Activated CD8-positive, alpha-beta T cell treated with anti-CD3 and anti-CD28 coated beads, Interleukin-2, amount 10 ng/mL, durations not matched to agents 7 days and 5 days (primary cell): ENCODE data around the gene BBS4. TPM values are rescaled to one million over a fixed set of nuclear protein-coding genes. Genes with fewer than 3 reads are reported as not detected.
A peak's percentile ranks its signal among the peaks of the same experiment; 100 is the strongest.
"Not testable (repeated sequence)": the region's sequence is repeated elsewhere in the genome, so short reads cannot be mapped to it uniquely, and the experiment has no call there.

Source experiments
- ATAC-seq: fragments of 150-1000 bp; cut with Tn5 transposase; one replicate; pipeline ENCODE4 v1.10.0; 2021; ENCODE audit warnings: moderate library complexity
- CTCF ChIA-PET: fragments of 350-600 bp; sonication (Branson Sonifier 250); formaldehyde crosslinking; loops from one replicate; lab custom pipeline; 2021; ENCODE audit warnings: antibody characterized with exemption; lab: Charles Lee
- POLR2A ChIA-PET: fragments of 350-600 bp; sonication (Branson Sonifier 250); formaldehyde crosslinking; loops from one replicate; lab custom pipeline; 2021; ENCODE audit warnings: antibody characterized with exemption; lab: Charles Lee
- DNase-seq: peaks from one replicate; pipeline ENCODE4 v3.0.0-alpha.2; 2020
- H3K27ac Mint-ChIP-seq: one replicate; pipeline ENCODE4 v1.8.0; 2021; ENCODE audit warnings: mild to moderate bottlenecking, mixed read lengths
- H3K27me3 Mint-ChIP-seq: one replicate; pipeline ENCODE4 v1.8.0; 2021; ENCODE audit warnings: low read depth, mixed read lengths
- H3K36me3 Mint-ChIP-seq: one replicate; pipeline ENCODE4 v1.8.0; 2021; ENCODE audit warnings: low read depth, mixed read lengths
- H3K4me1 Mint-ChIP-seq: one replicate; pipeline ENCODE4 v1.8.0; 2021; ENCODE audit warnings: low read depth, mixed read lengths
- H3K4me3 Mint-ChIP-seq: one replicate; pipeline ENCODE4 v1.8.0; 2021; ENCODE audit warnings: mild to moderate bottlenecking, mixed read lengths
- H3K9me3 Mint-ChIP-seq: one replicate; pipeline ENCODE4 v1.8.0; 2022; ENCODE audit warnings: mixed read lengths; ENCODE audit not compliant: insufficient read depth
- total RNA-seq, 2 experiments: library from RNA; stranded (reverse); gene quantifications; one replicate each; pipeline ENCODE4 v1.2.3, GENCODE V29; 2021

Gene BBS4
- total RNA-seq, 2 experiments from 2014 or later, result 9.2 to 11.6 TPM

DNA sequence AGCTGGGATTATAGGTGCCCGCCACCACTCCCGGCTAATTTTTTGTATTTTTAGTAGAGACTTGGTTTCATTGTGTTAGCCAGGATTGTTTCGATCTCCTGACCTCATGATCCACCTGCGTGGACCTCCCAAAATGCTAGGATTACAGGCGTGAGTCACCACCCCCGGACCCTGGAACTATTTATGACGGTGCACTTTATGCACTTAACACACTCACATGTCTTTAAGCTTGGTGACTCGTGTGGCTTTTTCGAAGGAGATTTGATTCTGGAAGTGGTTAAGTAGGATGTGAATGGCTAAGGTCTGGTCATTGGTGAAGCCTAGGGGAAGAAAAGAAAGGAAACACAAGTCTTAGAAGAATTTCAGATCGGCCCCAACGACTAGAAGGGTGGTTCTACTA is 20.3 kb downstream of the BBS4 start:
- ChIA-PET POLR2A (no interaction called here), CTCF (interaction anchor here (1.4 to 3.2 kb wide), 2 partner anchors 16 to 106 kb away, joined by 3 to 13 read pairs; no protein-coding TSS in a partner anchor)
- H3K4me3 Mint-ChIP-seq, result no peak overlapping the region
- no peak overlapping the region for H3K27ac Mint-ChIP-seq
- no peaks in the 10 kb centered on the region for H3K9me3 Mint-ChIP-seq
- ATAC-seq, result no peak
- H3K27me3 Mint-ChIP-seq, result no peaks in the 10 kb centered on the region
- no peaks in the 10 kb centered on the region for H3K36me3 Mint-ChIP-seq
- no peaks in the 10 kb centered on the region for H3K4me1 Mint-ChIP-seq
- DNase-seq, result no peak

- POLR2A ChIA-PET, H3K4me1 Mint-ChIP-seq, H3K27ac Mint-ChIP-seq, H3K27me3 Mint-ChIP-seq, H3K9me3 Mint-ChIP-seq, DNase-seq, H3K36me3 Mint-ChIP-seq, H3K4me3 Mint-ChIP-seq, ATAC-seq: not testable (repeated sequence)
- CTCF ChIA-PET, result interaction anchor here (1.2 kb wide), 1 partner anchor 13 kb away, joined by 4 read pairs; no protein-coding TSS in a partner anchor
These were observed 22.7 kb downstream of the BBS4 start for GRCh38 chr15:72708551-72709303.

DNA sequence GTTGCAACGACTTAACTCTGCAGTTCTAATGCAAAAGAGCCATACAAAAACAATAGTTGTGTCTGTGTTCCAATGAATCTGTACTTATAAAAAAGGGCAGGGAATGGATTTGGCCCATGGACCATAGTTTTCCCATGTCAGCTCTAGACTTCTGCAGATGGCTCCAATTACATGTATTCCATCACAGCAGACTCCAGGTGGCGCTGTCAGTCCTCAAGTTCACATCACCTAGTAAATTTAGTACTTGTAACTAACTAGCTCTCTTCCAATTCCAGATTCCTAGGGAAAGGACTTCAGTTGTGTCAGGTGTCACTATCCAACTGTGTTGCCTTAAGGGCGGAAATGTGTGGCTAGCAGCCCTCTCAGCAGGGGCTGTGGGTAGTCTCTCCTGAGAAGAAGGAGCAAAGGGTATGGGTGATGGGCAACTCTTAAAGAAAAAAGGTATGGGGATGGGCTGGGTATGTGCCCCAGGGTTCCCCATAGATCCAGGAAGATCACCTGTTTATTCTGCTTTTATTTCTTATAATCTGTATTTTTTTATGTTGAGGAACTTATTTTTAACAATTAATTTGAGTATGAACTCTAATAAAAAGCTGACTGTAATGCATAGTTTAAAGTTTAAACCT is 36.2 kb downstream of the BBS4 start:
- ATAC-seq, result peak; percentile 36
- Mint-ChIP-seq H3K36me3 (peaks cover 4% of the 10 kb centered on the region), H3K27ac (no peak overlapping the region), H3K4me1 (peaks cover 2% of the 10 kb centered on the region), H3K9me3 (no peaks in the 10 kb centered on the region), H3K4me3 (no peak overlapping the region), H3K27me3 (no peaks in the 10 kb centered on the region)
- CTCF ChIA-PET, result interaction anchor here (0.7 to 3.8 kb wide), 53 partner anchors 9 to 556 kb away, joined by 3 to 29 read pairs (median 6); partner anchors contain the start of genes BBS4 and HIGD2B
- DNase-seq, result peak; percentile 79
- POLR2A ChIA-PET, result interaction anchor here (0.6 kb wide), 1 partner anchor 358 kb away, joined by 3 read pairs; no protein-coding TSS in a partner anchor

DNA sequence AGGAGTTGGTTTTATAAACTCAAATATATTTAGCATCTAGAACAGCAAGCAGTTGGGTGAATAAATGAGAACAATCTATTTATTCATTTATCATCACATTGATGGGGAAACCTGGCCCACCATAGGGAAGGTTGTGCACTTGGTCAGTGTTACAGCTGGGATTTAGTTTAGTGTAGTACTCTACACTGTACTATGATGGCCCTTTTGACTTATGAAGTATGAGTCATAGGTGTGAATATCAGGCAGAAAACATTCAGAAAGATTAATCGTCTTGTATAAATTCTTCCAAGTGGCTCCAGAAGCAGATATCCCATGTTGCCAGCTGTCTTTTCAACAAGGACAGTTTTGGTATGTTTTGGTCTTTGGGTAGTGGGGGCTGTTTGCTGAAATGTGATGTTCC is 38.0 kb downstream of the BBS4 start:
- Mint-ChIP-seq H3K4me3 (no peak overlapping the region), H3K36me3 (no peaks in the 10 kb centered on the region), H3K27me3 (no peaks in the 10 kb centered on the region), H3K9me3 (no peaks in the 10 kb centered on the region), H3K27ac (no peak overlapping the region), H3K4me1 (peaks cover 2% of the 10 kb centered on the region)
- CTCF ChIA-PET, result interaction anchor here (1.0 to 3.8 kb wide), 8 partner anchors 9 to 517 kb away, joined by 3 to 29 read pairs (median 8); no protein-coding TSS in a partner anchor
- POLR2A ChIA-PET, result no interaction called here
- ATAC-seq, result no peak
- no peak for DNase-seq

DNA sequence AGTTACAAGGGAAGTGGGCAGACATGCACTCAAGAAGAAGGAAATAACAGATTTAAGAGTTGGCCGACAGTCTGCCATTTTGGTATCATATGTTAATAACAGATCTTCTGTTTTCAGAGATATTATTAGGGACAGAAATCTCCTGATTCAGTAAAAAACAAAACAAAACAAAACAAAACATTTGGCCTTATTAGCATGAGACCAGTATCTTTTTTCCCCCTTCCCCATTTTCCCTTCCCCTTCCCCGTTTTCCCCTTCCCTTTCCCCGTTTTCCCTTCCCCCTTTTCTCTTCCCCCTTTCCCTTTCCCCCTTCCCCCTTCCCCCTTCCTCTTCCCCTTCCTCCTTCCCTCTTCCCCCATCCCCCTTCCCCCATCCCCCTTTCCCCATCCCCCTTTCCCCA is 39.4 kb downstream of the BBS4 start:
- H3K36me3 Mint-ChIP-seq, result no peaks in the 10 kb centered on the region
- no peak overlapping the region for H3K4me3 Mint-ChIP-seq
- ChIA-PET CTCF (no interaction called here), POLR2A (no interaction called here)
- H3K27me3 Mint-ChIP-seq, result no peaks in the 10 kb centered on the region
- no peak overlapping the region for H3K27ac Mint-ChIP-seq
- no peak for ATAC-seq
- H3K4me1 Mint-ChIP-seq, result peaks cover 2% of the 10 kb centered on the region
- H3K9me3 Mint-ChIP-seq, result no peaks in the 10 kb centered on the region
- DNase-seq, result no peak

GRCh38 chr15:72725851-72726250 is 39.8 kb downstream of the BBS4 start:
- H3K27me3 Mint-ChIP-seq, POLR2A ChIA-PET, H3K4me1 Mint-ChIP-seq, H3K4me3 Mint-ChIP-seq, DNase-seq, H3K36me3 Mint-ChIP-seq, H3K9me3 Mint-ChIP-seq, H3K27ac Mint-ChIP-seq, ATAC-seq: not testable (repeated sequence)
- CTCF ChIA-PET, result interaction anchor here (1.1 kb wide), 1 partner anchor 57 kb away, joined by 4 read pairs; no protein-coding TSS in a partner anchor

GRCh38 chr15:72727154-72727553 is 41.1 kb downstream of the BBS4 start:
- H3K27me3 Mint-ChIP-seq, result no peaks in the 10 kb centered on the region
- H3K4me1 Mint-ChIP-seq, result peaks cover 2% of the 10 kb centered on the region
- ChIA-PET CTCF (interaction anchor here (1.1 to 1.6 kb wide), 2 partner anchors 43 to 56 kb away, joined by 3 to 4 read pairs; no protein-coding TSS in a partner anchor), POLR2A (no interaction called here)
- no peaks in the 10 kb centered on the region for H3K9me3 Mint-ChIP-seq
- peaks cover 9% of the 10 kb centered on the region for H3K36me3 Mint-ChIP-seq
- H3K27ac Mint-ChIP-seq, result no peak overlapping the region
- ATAC-seq (no peak), DNase-seq (no peak)
- H3K4me3 Mint-ChIP-seq, result no peak overlapping the region

- H3K27ac Mint-ChIP-seq, H3K36me3 Mint-ChIP-seq, H3K27me3 Mint-ChIP-seq, H3K4me1 Mint-ChIP-seq, ATAC-seq, DNase-seq, H3K9me3 Mint-ChIP-seq, H3K4me3 Mint-ChIP-seq, POLR2A ChIA-PET: not testable (repeated sequence)
- CTCF ChIA-PET, result interaction anchor here (1.0 to 2.0 kb wide), 4 partner anchors 9 to 322 kb away, joined by 3 to 7 read pairs (median 3); no protein-coding TSS in a partner anchor
These were observed 42.2 kb downstream of the BBS4 start for GRCh38 chr15:72728249-72728648.

DNA sequence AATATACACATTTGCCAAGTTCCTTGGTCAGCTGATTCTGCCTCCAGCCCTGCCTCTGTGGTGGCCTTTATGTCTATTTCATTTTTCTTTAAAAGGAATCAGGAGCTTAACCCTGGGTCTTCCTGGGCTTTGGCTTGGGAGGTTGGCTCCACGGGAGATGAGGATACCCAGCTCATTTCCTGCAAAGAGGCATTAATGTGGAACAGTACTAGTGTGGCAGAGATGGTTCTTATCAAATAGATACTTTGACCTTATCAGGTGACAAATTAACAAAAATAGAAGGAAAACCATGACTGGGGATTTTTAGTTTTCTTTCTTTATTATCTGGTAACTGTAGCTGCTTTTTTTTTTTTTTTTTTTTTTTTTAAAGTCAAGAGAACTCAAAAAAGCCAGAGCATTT is 42.8 kb downstream of the BBS4 start:
- Mint-ChIP-seq H3K27ac (no peak overlapping the region), H3K9me3 (no peaks in the 10 kb centered on the region), H3K4me3 (no peak overlapping the region), H3K4me1 (peaks cover 2% of the 10 kb centered on the region), H3K36me3 (peaks cover 10% of the 10 kb centered on the region), H3K27me3 (no peaks in the 10 kb centered on the region)
- ATAC-seq, result no peak
- ChIA-PET CTCF (interaction anchor here (1.4 to 2.0 kb wide), 2 partner anchors 10 to 22 kb away, joined by 3 to 7 read pairs; no protein-coding TSS in a partner anchor), POLR2A (no interaction called here)
- no peak for DNase-seq

- ATAC-seq, result no peak
- DNase-seq, result no peak
- no peak overlapping the region for H3K27ac Mint-ChIP-seq
- H3K36me3 Mint-ChIP-seq, result peaks cover 26% of the 10 kb centered on the region
- CTCF ChIA-PET, result interaction anchor here (0.7 to 2.5 kb wide), 4 partner anchors 8 to 61 kb away, joined by 3 to 16 read pairs (median 3); no protein-coding TSS in a partner anchor
- POLR2A ChIA-PET, result interaction anchor here (0.6 kb wide), 1 partner anchor 17 kb away, joined by 3 read pairs; no protein-coding TSS in a partner anchor
- no peaks in the 10 kb centered on the region for H3K9me3 Mint-ChIP-seq
- peaks cover 4% of the 10 kb centered on the region for H3K4me1 Mint-ChIP-seq
- H3K27me3 Mint-ChIP-seq, result no peaks in the 10 kb centered on the region
- H3K4me3 Mint-ChIP-seq, result no peak overlapping the region
These were observed 46.1 kb downstream of the BBS4 start for GRCh38 chr15:72732086-72732485.

GRCh38 chr15:72732516-72732915 is 46.5 kb downstream of the BBS4 start:
- Mint-ChIP-seq H3K27ac (no peak overlapping the region), H3K4me3 (no peak overlapping the region), H3K27me3 (no peaks in the 10 kb centered on the region), H3K4me1 (peaks cover 4% of the 10 kb centered on the region), H3K9me3 (no peaks in the 10 kb centered on the region), H3K36me3 (peaks cover 30% of the 10 kb centered on the region)
- DNase-seq (no peak), ATAC-seq (no peak)
- POLR2A ChIA-PET, result interaction anchor here (0.6 kb wide), 1 partner anchor 17 kb away, joined by 3 read pairs; no protein-coding TSS in a partner anchor
- CTCF ChIA-PET, result interaction anchor here (0.7 to 2.5 kb wide), 3 partner anchors 8 to 11 kb away, joined by 3 to 16 read pairs (median 3); no protein-coding TSS in a partner anchor
